Activated naive CD8-positive, alpha-beta T cell treated with anti-CD3 and anti-CD28 coated beads for 36 hours (primary cell): ENCODE measurements around the gene ARL4C. TPM values are rescaled to one million over a fixed set of nuclear protein-coding genes. Genes with fewer than 3 reads are reported as not detected.

ENCODE experiments used
- DNase-seq: peaks from one replicate; pipeline ENCODE4 v3.0.0; 2021
- H3K27ac Mint-ChIP-seq: one replicate; pipeline ENCODE4 v1.8.0; 2022; ENCODE audit warnings: mild to moderate bottlenecking, moderate library complexity, mixed read lengths
- H3K27me3 Mint-ChIP-seq: one replicate; pipeline ENCODE4 v1.8.0; 2022; ENCODE audit warnings: mild to moderate bottlenecking, mixed read lengths
- H3K36me3 Mint-ChIP-seq: one replicate; pipeline ENCODE4 v1.8.0; 2021; ENCODE audit warnings: mild to moderate bottlenecking, mixed read lengths
- H3K4me1 Mint-ChIP-seq: one replicate; pipeline ENCODE4 v1.8.0; 2021; ENCODE audit warnings: mixed read lengths
- H3K4me3 Mint-ChIP-seq: one replicate; pipeline ENCODE4 v1.8.0; 2022; ENCODE audit warnings: mild to moderate bottlenecking, moderate library complexity, mixed read lengths
- H3K9me3 Mint-ChIP-seq: one replicate; pipeline ENCODE4 v1.8.0; 2022; ENCODE audit warnings: mixed read lengths
- total RNA-seq, 2 experiments: library from RNA; stranded (reverse); gene quantifications; one replicate each; pipeline ENCODE4 v1.2.3, GENCODE V29; 2021

ARL4C gene, protein sequence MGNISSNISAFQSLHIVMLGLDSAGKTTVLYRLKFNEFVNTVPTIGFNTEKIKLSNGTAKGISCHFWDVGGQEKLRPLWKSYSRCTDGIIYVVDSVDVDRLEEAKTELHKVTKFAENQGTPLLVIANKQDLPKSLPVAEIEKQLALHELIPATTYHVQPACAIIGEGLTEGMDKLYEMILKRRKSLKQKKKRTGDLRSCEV
- 10 to 100 TPM; 65.1 to 65.5 TPM for total RNA-seq

GRCh38 chr2:234496835-234497593 is at the start of gene ARL4C:
Gene ARL4C (minus strand): TSS chr2:234497081. CDS start chr2:234496586, 495 bp downstream.
- Mint-ChIP-seq H3K4me3 (peak within 1 kb of the TSS; percentile 98), H3K27ac (peak within 1 kb of the TSS; percentile 96), H3K36me3 (peaks cover 35% of the 10 kb centered on the region), H3K9me3 (no peaks in the 10 kb centered on the region), H3K27me3 (no peaks in the 10 kb centered on the region), H3K4me1 (peaks cover 38% of the 10 kb centered on the region)
- DNase-seq, result peak; percentile 67

DNA sequence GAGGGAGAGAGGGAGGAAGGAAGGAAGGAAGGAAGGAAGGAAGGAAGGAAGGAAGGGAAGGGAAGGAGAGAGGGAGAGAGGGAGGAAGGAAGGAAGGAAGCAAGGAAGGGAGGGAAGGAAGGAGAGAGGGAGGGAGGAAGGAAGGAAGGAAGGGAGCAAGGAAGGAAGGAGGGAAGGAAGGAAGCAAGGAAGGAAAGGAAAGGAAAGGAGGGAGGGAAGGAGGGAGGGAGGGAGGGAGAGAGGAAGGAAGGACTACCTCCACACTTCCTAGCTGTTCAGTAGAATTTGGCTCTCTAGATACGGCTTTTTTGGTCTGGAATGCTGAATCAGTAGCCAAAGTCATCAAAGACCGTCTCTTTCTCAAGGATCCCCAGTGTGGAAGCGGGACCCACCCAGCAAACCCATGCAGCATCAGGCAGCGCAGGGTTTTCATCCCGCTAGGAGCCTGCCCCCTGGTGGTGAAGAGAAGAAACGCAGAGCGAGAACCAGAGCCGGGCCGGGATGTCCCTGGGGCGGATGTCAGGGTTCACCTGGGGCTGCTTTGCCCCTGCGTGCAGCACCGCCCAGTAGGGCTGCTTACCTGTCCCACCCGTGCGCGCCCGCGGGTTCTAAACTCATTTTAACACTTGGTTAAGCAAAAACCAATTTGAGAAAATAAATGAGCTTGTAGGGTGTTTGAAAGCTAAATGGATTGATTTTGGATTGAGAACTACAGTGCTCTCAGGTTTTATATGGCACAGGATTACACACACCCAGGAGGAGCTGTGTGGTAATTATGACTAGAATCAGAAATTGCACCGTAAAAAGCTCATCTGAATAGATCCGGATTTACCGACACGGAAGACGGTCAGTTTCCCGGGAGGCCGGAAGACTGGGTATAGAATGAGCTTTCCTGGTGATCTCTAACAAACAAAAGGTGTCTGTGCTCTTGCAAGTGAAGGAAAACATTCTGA is 48.1 kb upstream of the ARL4C start:
- H3K9me3 Mint-ChIP-seq, result no peaks in the 10 kb centered on the region
- peak; percentile 71 for DNase-seq
- H3K4me3 Mint-ChIP-seq, result no peak overlapping the region
- H3K36me3 Mint-ChIP-seq, result no peaks in the 10 kb centered on the region
- H3K27me3 Mint-ChIP-seq, result peaks cover 11% of the 10 kb centered on the region
- H3K27ac Mint-ChIP-seq, result no peak overlapping the region
- no peaks in the 10 kb centered on the region for H3K4me1 Mint-ChIP-seq

DNA sequence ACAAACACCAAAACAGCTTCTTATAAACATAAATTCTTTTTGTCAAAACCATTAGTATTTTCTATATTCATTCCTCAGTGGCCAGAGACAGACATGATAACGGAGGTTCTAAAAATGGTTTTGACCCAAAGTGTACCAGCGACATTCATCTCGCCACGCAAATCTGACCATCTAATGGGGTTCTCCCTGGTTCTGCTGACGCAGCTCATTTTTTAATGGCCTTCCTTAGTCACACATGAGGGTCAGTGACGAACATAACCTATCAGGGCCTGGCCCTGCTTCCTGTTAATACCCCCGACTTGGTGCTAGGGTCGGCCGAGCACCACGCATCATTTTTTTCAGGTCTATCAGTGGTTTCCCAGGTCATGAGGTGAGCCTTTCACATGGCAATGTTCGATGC is 45.9 kb upstream of the ARL4C start:
- no peak for DNase-seq
- Mint-ChIP-seq H3K27ac (no peak overlapping the region), H3K27me3 (peaks cover 8% of the 10 kb centered on the region), H3K4me1 (no peaks in the 10 kb centered on the region), H3K4me3 (no peak overlapping the region), H3K9me3 (no peaks in the 10 kb centered on the region), H3K36me3 (no peaks in the 10 kb centered on the region)

- no peak overlapping the region for H3K4me3 Mint-ChIP-seq
- H3K4me1 Mint-ChIP-seq, result no peaks in the 10 kb centered on the region
- DNase-seq, result no peak
- peaks cover 5% of the 10 kb centered on the region for H3K27me3 Mint-ChIP-seq
- H3K27ac Mint-ChIP-seq, result no peak overlapping the region
- no peaks in the 10 kb centered on the region for H3K36me3 Mint-ChIP-seq
- no peaks in the 10 kb centered on the region for H3K9me3 Mint-ChIP-seq
Measured at GRCh38 chr2:234537929-234538328, 41.0 kb upstream of the ARL4C start.

DNA sequence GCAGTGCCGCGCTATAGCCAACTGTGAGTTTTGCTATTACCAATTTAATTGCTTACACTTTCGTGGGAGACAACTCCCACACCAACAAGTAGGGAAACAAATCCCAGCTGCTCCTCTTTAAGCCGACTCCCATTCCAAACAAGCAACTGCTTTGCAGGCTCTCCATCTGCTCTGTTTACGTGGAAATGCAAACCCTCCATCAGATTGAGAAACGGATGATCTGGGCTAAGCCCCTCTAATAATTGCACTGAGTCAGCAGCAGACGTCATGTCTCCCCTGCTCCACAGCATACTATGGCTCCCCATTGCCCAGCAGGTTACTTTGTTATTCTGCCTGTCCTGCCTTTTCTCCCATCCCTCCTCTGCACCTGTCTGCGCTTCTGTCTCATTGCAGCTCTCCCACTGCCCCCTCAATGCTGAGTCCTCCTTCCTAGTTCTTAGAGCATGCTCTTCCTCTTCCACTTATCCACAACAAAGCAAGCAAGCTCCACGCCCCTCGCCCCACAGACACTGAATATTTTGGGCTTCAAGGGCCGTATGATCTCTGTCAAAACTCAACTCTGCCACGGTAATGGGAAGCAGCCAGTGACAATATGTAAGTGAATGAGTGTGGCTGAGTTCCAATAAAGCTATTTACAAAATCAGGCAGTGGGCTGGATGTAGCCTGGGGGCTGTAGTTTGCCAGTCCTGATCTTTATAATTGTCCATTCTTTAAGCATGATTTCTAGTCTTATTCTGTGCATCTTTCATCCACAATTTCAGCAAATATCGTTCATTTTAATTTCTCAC is 39.5 kb upstream of the ARL4C start:
- H3K27me3 Mint-ChIP-seq, result peaks cover 5% of the 10 kb centered on the region
- no peaks in the 10 kb centered on the region for H3K36me3 Mint-ChIP-seq
- H3K9me3 Mint-ChIP-seq, result no peaks in the 10 kb centered on the region
- no peak overlapping the region for H3K4me3 Mint-ChIP-seq
- H3K4me1 Mint-ChIP-seq, result no peaks in the 10 kb centered on the region
- DNase-seq, result no peak
- no peak overlapping the region for H3K27ac Mint-ChIP-seq

- no peaks in the 10 kb centered on the region for H3K36me3 Mint-ChIP-seq
- H3K4me3 Mint-ChIP-seq, result no peak overlapping the region
- H3K27me3 Mint-ChIP-seq, result peaks cover 5% of the 10 kb centered on the region
- H3K9me3 Mint-ChIP-seq, result no peaks in the 10 kb centered on the region
- H3K4me1 Mint-ChIP-seq, result no peaks in the 10 kb centered on the region
- H3K27ac Mint-ChIP-seq, result no peak overlapping the region
- DNase-seq, result no peak
Measured at GRCh38 chr2:234535464-234535863, 38.6 kb upstream of the ARL4C start.

- Mint-ChIP-seq H3K27me3 (peaks cover 1% of the 10 kb centered on the region), H3K4me3 (no peak overlapping the region), H3K27ac (no peak overlapping the region), H3K9me3 (no peaks in the 10 kb centered on the region), H3K36me3 (no peaks in the 10 kb centered on the region), H3K4me1 (no peaks in the 10 kb centered on the region)
- DNase-seq, result no peak
Measured at GRCh38 chr2:234534515-234534914, 37.6 kb upstream of the ARL4C start.

DNA sequence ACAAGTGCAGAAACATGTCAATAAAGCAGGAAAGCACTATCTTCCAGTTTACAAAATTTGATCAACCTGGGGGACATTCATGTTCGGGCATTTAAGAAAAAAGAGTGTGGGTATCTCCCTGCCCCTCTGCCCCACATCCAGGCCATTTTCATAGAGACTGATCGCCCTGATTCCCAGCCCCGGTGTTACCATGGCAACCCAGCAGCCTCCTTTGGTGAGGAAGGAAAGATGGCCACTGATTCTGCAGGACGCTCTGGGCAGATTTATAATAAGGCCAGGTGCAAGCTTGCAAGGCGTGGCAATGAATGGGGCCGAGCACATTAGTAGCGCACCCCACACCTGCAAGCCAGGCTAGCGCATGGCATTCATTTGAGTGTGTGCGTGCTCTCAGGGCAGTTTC is 36.7 kb upstream of the ARL4C start:
- no peak overlapping the region for H3K4me3 Mint-ChIP-seq
- no peaks in the 10 kb centered on the region for H3K36me3 Mint-ChIP-seq
- H3K4me1 Mint-ChIP-seq, result no peaks in the 10 kb centered on the region
- no peaks in the 10 kb centered on the region for H3K9me3 Mint-ChIP-seq
- H3K27me3 Mint-ChIP-seq, result peaks cover 3% of the 10 kb centered on the region
- H3K27ac Mint-ChIP-seq, result no peak overlapping the region
- DNase-seq, result no peak

DNA sequence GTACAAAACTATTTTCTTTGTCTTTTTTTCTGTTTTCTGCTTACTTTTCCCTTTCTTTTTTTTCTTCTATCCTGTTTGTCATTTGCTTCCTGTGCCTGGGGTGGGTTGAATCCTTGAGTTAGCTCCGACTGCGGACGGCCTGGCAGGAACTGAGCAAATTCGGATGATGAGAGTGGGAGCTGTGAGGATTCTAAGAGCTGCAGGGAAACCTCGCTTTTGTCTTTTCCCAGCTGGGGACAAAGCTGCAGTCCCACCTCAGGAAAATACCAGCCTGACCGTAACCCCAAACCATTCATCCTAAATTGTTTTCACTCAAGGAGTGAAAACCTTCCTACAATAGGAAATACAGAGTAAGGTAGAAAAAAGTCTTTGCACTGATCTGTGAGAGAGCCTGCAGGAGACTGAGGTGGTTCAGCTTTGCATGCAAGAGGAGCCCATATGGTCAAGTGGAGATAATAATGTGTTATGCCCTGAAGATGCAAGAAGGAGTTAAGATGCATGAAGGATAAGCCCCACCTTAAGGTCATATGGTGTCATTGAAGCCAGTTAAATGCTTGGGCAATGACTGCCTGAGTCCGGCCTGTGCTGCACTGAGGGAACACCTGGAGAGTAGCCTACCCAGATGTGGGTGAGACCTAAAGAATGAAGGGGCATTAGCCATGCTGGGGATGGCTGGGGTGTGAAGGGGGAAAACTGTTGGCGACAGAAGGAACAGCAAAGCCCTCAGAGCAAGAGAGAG is 31.7 kb upstream of the ARL4C start:
- H3K4me1 Mint-ChIP-seq, result no peaks in the 10 kb centered on the region
- H3K27ac Mint-ChIP-seq, result no peak overlapping the region
- peaks cover 6% of the 10 kb centered on the region for H3K9me3 Mint-ChIP-seq
- H3K36me3 Mint-ChIP-seq, result no peaks in the 10 kb centered on the region
- peaks cover 7% of the 10 kb centered on the region for H3K27me3 Mint-ChIP-seq
- H3K4me3 Mint-ChIP-seq, result no peak overlapping the region
- no peak for DNase-seq

DNA sequence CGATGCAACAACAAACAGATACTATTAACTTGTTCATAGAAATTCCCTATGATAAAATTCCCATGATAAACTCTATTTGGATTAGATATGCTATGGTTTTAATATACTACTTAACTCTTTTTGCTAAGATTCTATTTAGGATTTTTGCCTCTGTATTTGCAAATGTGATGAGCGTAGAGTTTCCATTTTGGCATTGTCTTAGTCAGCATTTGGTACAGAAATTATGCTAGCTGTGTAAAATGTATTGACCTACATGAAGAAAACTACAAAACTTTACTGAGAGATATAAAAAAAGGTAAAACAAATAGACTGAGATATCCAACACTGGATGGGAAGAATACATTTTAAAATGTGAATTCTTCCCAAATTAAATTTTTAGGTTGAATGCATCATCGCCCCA is 29.8 kb upstream of the ARL4C start:
- H3K9me3 Mint-ChIP-seq, result peaks cover 6% of the 10 kb centered on the region
- DNase-seq, result no peak
- no peaks in the 10 kb centered on the region for H3K4me1 Mint-ChIP-seq
- H3K36me3 Mint-ChIP-seq, result no peaks in the 10 kb centered on the region
- H3K27me3 Mint-ChIP-seq, result peaks cover 7% of the 10 kb centered on the region
- H3K4me3 Mint-ChIP-seq, result no peak overlapping the region
- no peak overlapping the region for H3K27ac Mint-ChIP-seq

- Mint-ChIP-seq H3K9me3 (peaks cover 6% of the 10 kb centered on the region), H3K27ac (no peak overlapping the region), H3K36me3 (no peaks in the 10 kb centered on the region), H3K4me1 (no peaks in the 10 kb centered on the region), H3K27me3 (no peaks in the 10 kb centered on the region), H3K4me3 (no peak overlapping the region)
- no peak for DNase-seq
Measured at GRCh38 chr2:234521536-234521935, 24.7 kb upstream of the ARL4C start.

DNA sequence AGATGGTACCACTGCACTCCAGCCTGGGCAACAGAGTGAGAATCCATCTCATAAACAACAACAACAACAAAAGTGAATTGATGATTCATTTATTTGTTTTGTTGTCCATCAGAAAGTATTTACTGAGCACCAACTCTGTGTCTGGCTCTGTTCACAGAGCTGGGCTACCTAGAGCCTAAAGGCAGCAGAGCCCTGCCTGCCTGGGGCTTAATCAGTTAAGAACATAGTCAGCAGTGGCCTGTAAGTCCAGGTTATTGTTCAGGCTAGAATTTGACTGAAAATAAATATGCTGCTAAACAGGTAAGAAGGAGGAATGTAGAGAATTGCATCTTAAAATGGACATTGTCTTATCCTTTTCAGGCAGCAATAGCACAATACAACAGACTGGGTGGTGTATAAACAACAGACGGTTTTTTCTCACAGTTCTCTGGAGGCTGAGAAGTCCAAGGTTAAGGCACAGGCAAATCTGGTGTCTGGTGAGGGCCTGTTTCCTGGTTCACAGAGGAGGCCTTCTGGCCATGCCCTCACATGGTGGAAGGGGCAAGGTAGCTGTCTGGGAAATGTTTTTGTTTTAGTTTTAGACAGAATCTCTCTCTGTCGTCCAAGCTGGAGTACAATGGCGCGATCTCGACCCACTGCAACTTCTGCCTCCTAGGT is 22.2 kb upstream of the ARL4C start:
- no peak overlapping the region for H3K27ac Mint-ChIP-seq
- no peak overlapping the region for H3K4me3 Mint-ChIP-seq
- no peaks in the 10 kb centered on the region for H3K4me1 Mint-ChIP-seq
- no peaks in the 10 kb centered on the region for H3K36me3 Mint-ChIP-seq
- peaks cover 2% of the 10 kb centered on the region for H3K9me3 Mint-ChIP-seq
- no peak for DNase-seq
- no peaks in the 10 kb centered on the region for H3K27me3 Mint-ChIP-seq

GRCh38 chr2:234517971-234518370 is 21.1 kb upstream of the ARL4C start:
- no peak for DNase-seq
- Mint-ChIP-seq H3K36me3 (no peaks in the 10 kb centered on the region), H3K4me1 (no peaks in the 10 kb centered on the region), H3K9me3 (no peaks in the 10 kb centered on the region), H3K27ac (no peak overlapping the region), H3K27me3 (no peaks in the 10 kb centered on the region), H3K4me3 (no peak overlapping the region)
